HepG2 (cell line): ENCODE measurements around the gene SOCS7. TPM values are rescaled to one million over a fixed set of nuclear protein-coding genes. Genes with fewer than 3 reads are reported as not detected.

Experiments
- ATAC-seq: fragments of 200-7000 bp; cut with Tn5 transposase; 3 replicates; pipeline ENCODE4 v1.9.1; 2020; ENCODE audit warnings: mild to moderate bottlenecking, moderate library complexity
- BruUV-seq: library from RNA; stranded (reverse); fragments of 400-500 nt; replicated peaks from 2 replicates; lab custom pipeline; 2021; lab: Mats Ljungman, UMichigan
- CTCF ChIA-PET: fragments of 300-600 bp; formaldehyde crosslinking; extraction: SDS; loops from one replicate; lab custom pipeline; 2021; ENCODE audit warnings: low total read pairs, inconsistent platforms, low intra/inter-chr PET ratio; lab: Yijun Ruan, JAX
- POLR2A ChIA-PET: fragments of 350-600 bp; sonication (Branson Sonifier 250); formaldehyde crosslinking; loops from one replicate; lab custom pipeline; 2020; ENCODE audit warnings: antibody characterized with exemption, inconsistent platforms; lab: Yijun Ruan, JAX
- DNase-seq: peaks from one replicate; pipeline ENCODE4 v3.0.0-alpha.2; 2015; ENCODE audit warnings: low spot score
- FAIRE-seq: peaks from 3 replicates; lab custom pipeline; 2011; peaks lifted over from hg19 to GRCh38; lab: Jason Lieb, UNC
- H2AFZ ChIP-seq: one replicate; pipeline ENCODE4 v1.6.1; 2011; ENCODE audit warnings: low read length, inconsistent platforms
- H3K27ac ChIP-seq: fragments of 300-600 bp; 3 replicates; pipeline ENCODE4 v1.8.0; 2011; ENCODE audit warnings: mixed run types, mild to moderate bottlenecking, mixed read lengths, low read length, inconsistent platforms; ENCODE audit not compliant: insufficient read depth; ENCODE audit errors: extremely low read length
- H3K27me3 ChIP-seq, 2 experiments: fragments of 200-600 bp in 1 of 2; 2 replicates in 1 of 2; 3 replicates in 1 of 2; pipeline versions ENCODE4 v1.6.0 to v1.8.0; 2011; ENCODE audit warnings: low read length in 2 of 2, mild to moderate bottlenecking in 2 of 2, moderate library complexity in 2 of 2, inconsistent platforms in 1 of 2; ENCODE audit not compliant: insufficient read depth in 2 of 2, control insufficient read depth in 1 of 2
- H3K36me3 ChIP-seq, 2 experiments: fragments of 200-600 bp in 1 of 2; replicated peaks in 1 of 2; 2 replicates in 1 of 2; 3 replicates in 1 of 2; pipeline versions ENCODE4 v1.5.1 to v1.8.0; 2011; ENCODE audit warnings: low read length in 2 of 2, inconsistent platforms in 1 of 2; ENCODE audit not compliant: insufficient read depth in 2 of 2, control insufficient read depth in 1 of 2
- H3K4me1 ChIP-seq: 2 replicates; pipeline ENCODE4 v1.5.1; 2012; ENCODE audit warnings: low read length, inconsistent platforms; ENCODE audit not compliant: insufficient read depth
- H3K4me2 ChIP-seq: 2 replicates; pipeline ENCODE4 v1.6.0; 2011; ENCODE audit warnings: low read depth, low read length, inconsistent platforms
- H3K4me3 ChIP-seq, 3 experiments: fragments of 200-600 bp in 1 of 3; sonication (generic), shearing (Covaris generic) in 1 of 3; replicated peaks in 1 of 3; 2 replicates each; pipeline ENCODE4 v1.5.1; 2011 to 2016; ENCODE audit warnings: low read length in 3 of 3, inconsistent platforms in 2 of 3, low read depth in 2 of 3, mild to moderate bottlenecking in 2 of 3, control low read depth in 1 of 3, mixed read lengths in 1 of 3; ENCODE audit not compliant: insufficient read depth in 1 of 3
- H3K79me2 ChIP-seq: one replicate; pipeline ENCODE4 v1.6.1; 2011; ENCODE audit warnings: low read length, inconsistent platforms; ENCODE audit not compliant: insufficient read depth
- H3K9ac ChIP-seq: 2 replicates; pipeline ENCODE4 v1.6.0; 2011; ENCODE audit warnings: mild to moderate bottlenecking, low read depth, low read length, inconsistent platforms; ENCODE audit not compliant: insufficient read depth
- H3K9me3 ChIP-seq: 2 replicates; pipeline ENCODE4 v1.5.1; 2012; ENCODE audit warnings: mild to moderate bottlenecking, low read length
- H4K20me1 ChIP-seq: 2 replicates; pipeline ENCODE4 v1.6.0; 2011; ENCODE audit warnings: inconsistent platforms, mild to moderate bottlenecking, low read length, moderate library complexity; ENCODE audit not compliant: insufficient read depth
- EZH2 ChIP-seq: conservative IDR thresholded peaks from 2 replicates; pipeline ENCODE4 v1.6.1; 2012; ENCODE audit warnings: mild to moderate bottlenecking, low read depth, low read length, moderate library complexity
- ZNF564 ChIP-seq: sonication (generic); formaldehyde crosslinking; IDR thresholded peaks from 2 replicates; pipeline ENCODE4 v1.8.1; 2023; ENCODE audit warnings: mild to moderate bottlenecking, missing genetic modification reagents
- ZNF768 ChIP-seq: sonication (generic); formaldehyde crosslinking; IDR thresholded peaks from 2 replicates; pipeline ENCODE4 v1.4.0; 2020; ENCODE audit warnings: missing genetic modification reagents
- WGBS: methylation state at CpG from one replicate; pipeline ENCODE4 v1.1.6; 2017; ENCODE audit warnings: low lambda C conversion rate; 5-methylcytosine and 5-hydroxymethylcytosine counted together
- in situ Hi-C: cut with HindIII; loops from 2 replicates; pipeline ENCODE4 v1.10.0; 2017; ENCODE audit warnings: low pct_unique_long_range_greater_than_20kb; ENCODE audit not compliant: extremely low pct_ligation_motif_present
- intact Hi-C: fragments of 100-400 bp; cut with micrococcal nuclease; formaldehyde crosslinking; loops from one replicate; pipeline ENCODE4 v1.10.0; 2022; ENCODE audit not compliant: unreplicated experiment
- polyA plus RNA-seq, 8 experiments: library from polyadenylated mRNA; depleted of rRNA in 3 of 8; stranded (reverse) in 7 of 8; unstranded in 1 of 8; fragments of >200 nt; fragmentation: Illumina TruSeq in 4 of 8; extraction: Trizol in 4 of 8; gene quantifications; 2 replicates each; pipeline versions ENCODE4 v1.2.1 to v1.2.3, GENCODE V29; 2011 to 2016; ENCODE audit warnings: low read depth in 4 of 8, missing spikeins in 1 of 8, mixed read lengths in 1 of 8; ENCODE audit not compliant: insufficient read depth in 1 of 8
- total RNA-seq, 5 experiments: library from RNA; depleted of rRNA; stranded (reverse); fragments of >200 nt; fragmentation: Illumina TruSeq; extraction: Trizol; gene quantifications; 2 replicates each; pipeline ENCODE4 v1.2.3, GENCODE V29; 2016; ENCODE audit warnings: low read depth in 1 of 5
- TF ChIP-seq, protein P1 (sequence below): sonication (generic); formaldehyde crosslinking; IDR thresholded peaks from 2 replicates; pipeline ENCODE4 v1.5.0; 2020; ENCODE audit warnings: missing genetic modification reagents

The SOCS7 gene
- total and polyA plus RNA-seq, 2 of the 13 experiments (the other 11 are each of a cell fraction or from before 2014, with no cell fraction given): 19.2 to 24.2 TPM

DNA sequence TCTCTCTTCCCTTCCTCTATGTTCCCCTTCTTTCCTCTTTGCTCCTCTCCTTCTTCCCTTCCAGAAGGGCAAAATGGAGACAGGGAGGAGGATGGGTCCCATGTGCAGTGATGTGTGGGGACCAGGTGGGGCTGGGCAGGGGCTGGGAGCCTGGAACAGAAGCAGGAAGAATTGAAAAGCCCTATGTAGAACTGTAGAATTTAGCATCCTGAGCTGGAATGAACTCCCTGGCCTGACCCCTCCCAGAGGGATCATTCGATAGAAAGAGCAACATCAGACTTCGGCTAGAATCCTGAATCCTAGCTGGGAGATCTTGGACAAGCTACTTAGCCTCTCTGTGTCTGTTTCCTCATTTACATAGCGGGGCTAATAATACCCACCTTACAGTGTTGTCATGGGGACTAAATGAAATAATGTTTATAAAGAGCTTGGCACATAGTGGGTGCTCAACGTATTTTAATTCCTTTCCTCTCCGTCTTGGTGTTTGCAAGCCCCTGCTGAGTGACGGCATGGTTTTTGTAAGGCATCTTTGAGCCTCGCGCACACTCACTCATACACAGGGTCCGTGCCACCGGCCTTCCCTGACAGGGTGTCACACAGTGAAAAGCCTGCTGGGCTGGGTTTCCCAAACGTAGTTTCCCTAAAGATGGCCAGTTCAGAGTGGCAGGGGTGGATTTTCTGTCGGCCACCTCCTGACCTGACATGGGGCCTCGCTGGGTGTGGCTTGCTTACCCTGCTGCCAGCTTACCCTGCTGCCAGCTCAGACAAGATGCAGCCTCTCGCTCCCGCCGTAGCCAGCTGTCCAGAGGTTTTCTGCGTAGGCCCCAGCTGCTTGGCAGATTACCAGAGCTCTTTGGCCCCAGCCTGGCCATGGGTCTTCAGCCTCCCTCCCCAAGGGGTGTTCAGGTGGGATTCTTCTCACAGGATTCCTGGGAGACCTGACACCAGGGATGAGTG, 70.5 kb downstream of the SOCS7 start:
- TF ChIP-seq EZH2 (peak; percentile 54; the same call in 1 of the 2 replicates), ZNF564 (CRISPR knock-in tag) (no peak)
- TF ChIP-seq, all 625 proteins: peak for 1
- Histone ChIP-seq H3K4me2 (no peak overlapping the region), H3K79me2 (no peaks in the 10 kb centered on the region), H3K36me3 (no peaks in the 10 kb centered on the region), H3K4me1 (peaks cover 12% of the 10 kb centered on the region), H4K20me1 (no peaks in the 10 kb centered on the region; the same call in 1 of the 2 replicates), H3K9ac (no peak overlapping the region), H3K4me3 (no peak overlapping the region), H3K27ac (no peak overlapping the region), H3K27me3 (peaks cover 26 to 87% of the 10 kb centered on the region in 2 experiments), H2AFZ (no peak overlapping the region), H3K9me3 (no peaks in the 10 kb centered on the region)
- intact Hi-C loops: loop anchor here (2.0 to 10.0 kb wide), 3 partner anchors 50 to 243 kb away; no protein-coding TSS in a partner anchor
- ATAC-seq (no peak), FAIRE-seq (no peak), DNase-seq (no peak)
- in situ Hi-C loops: loop anchor here (10.0 kb wide), 1 partner anchor 243 kb away; no protein-coding TSS in a partner anchor
- WGBS: 21% methylated on average over 13 of the region's 17 CpGs
- POLR2A ChIA-PET: no interaction called here
- CTCF ChIA-PET: no interaction called here
- no TSS peak for BruUV-seq

DNA sequence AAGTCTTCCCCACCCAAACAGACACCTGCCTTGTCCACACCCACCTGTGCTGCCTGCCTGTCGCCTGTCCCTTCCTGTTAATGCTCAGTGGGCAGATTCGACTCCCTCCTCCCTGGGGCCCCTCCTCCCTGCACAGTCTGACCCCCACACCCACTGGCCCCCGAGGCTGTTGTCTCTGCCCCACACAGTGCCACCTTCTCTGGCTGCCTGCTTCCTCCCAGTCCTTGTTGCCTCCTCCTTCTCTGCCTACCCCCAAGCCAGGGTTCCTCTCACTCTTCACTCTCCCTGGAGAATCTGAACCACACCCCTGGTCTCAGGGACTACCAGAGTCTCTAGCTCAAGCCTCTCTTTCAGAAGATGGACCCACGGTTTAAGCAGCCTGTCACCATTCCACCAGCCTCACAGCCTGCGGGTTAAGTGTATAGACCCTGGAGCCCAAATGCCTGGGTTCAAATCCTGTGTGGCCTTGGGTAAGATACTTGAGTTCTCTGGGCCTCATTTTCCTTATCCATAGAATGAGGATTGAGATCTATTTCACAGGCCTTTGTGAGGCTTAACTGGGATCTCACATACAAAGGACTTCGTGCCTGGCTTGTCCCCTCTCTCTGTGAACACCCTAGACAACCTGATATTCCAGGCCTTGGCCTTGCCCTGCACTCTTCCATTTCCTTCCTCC, 72.8 kb downstream of the SOCS7 start:
- Histone ChIP-seq H2AFZ (no peak overlapping the region), H3K27me3 (peaks cover 20 to 86% of the 10 kb centered on the region in 2 experiments), H3K36me3 (no peaks in the 10 kb centered on the region), H3K4me1 (peaks cover 22% of the 10 kb centered on the region), H4K20me1 (no peaks in the 10 kb centered on the region; the same call in 1 of the 2 replicates), H3K4me2 (no peak overlapping the region), H3K27ac (no peak overlapping the region), H3K4me3 (no peak overlapping the region), H3K9ac (no peak overlapping the region), H3K9me3 (no peaks in the 10 kb centered on the region), H3K79me2 (no peaks in the 10 kb centered on the region)
- no peak for FAIRE-seq
- DNase-seq: no peak
- CTCF ChIA-PET: interaction anchor here (1.2 to 1.4 kb wide), 3 partner anchors 10 to 68 kb away, joined by 4 to 9 read pairs (median 6); no protein-coding TSS in a partner anchor
- no peak for ATAC-seq
- no TSS peak for BruUV-seq
- POLR2A ChIA-PET: no interaction called here
- intact Hi-C loops: loop anchor here (5.0 to 10.0 kb wide), 2 partner anchors 48 to 240 kb away; no protein-coding TSS in a partner anchor
- 9% methylated on average over 6 of the region's 6 CpGs for WGBS
- in situ Hi-C loops: loop anchor here (10.0 kb wide), 1 partner anchor 240 kb away; no protein-coding TSS in a partner anchor
- TF ChIP-seq, protein P1, sequence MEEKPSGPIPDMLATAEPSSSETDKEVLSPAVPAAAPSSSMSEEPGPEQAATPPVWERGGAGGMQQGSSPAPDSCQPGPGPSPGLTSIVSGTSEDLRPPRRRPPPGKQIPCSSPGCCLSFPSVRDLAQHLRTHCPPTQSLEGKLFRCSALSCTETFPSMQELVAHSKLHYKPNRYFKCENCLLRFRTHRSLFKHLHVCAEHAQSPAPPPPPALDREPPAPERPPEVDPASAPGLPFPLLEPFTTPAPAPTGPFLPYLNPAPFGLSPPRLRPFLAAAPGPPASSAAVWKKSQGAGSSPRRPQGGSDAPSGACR (CRISPR knock-in tag): no peak
- peak; percentile 70; the same call in 1 of the 2 replicates for TF ChIP-seq ZNF768 (CRISPR knock-in tag)
